ENCODE data around the gene CDH23.

DNA sequence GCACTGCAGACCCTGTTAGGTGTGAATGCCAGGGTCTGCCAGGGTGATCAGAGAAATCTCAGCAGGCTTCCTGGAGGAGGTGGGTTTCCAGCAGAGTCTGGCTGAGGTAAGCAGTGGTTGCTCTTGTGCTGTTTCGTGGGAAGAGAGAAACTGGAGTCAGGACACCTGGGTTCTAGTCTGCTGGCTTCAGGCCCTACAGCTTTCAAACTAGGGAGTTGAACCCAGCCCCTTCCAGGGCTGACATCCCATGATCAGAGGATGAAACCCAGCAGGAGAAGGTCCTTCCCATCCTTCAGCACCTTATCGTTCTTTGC lies 116.8 kb downstream of the CDH23 start:
- TF ChIP-seq, protein P1, sequence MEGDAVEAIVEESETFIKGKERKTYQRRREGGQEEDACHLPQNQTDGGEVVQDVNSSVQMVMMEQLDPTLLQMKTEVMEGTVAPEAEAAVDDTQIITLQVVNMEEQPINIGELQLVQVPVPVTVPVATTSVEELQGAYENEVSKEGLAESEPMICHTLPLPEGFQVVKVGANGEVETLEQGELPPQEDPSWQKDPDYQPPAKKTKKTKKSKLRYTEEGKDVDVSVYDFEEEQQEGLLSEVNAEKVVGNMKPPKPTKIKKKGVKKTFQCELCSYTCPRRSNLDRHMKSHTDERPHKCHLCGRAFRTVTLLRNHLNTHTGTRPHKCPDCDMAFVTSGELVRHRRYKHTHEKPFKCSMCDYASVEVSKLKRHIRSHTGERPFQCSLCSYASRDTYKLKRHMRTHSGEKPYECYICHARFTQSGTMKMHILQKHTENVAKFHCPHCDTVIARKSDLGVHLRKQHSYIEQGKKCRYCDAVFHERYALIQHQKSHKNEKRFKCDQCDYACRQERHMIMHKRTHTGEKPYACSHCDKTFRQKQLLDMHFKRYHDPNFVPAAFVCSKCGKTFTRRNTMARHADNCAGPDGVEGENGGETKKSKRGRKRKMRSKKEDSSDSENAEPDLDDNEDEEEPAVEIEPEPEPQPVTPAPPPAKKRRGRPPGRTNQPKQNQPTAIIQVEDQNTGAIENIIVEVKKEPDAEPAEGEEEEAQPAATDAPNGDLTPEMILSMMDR (IDR thresholded peaks at IDR 0.05) = no peak
- TF ChIP-seq POLR2A (IDR thresholded peaks at IDR 0.05) = no peak

Data from adrenal gland (tissue), 5 donors.